ENCODE measurements around the gene ATP6V0A4.

The ATP6V0A4 gene

DNA sequence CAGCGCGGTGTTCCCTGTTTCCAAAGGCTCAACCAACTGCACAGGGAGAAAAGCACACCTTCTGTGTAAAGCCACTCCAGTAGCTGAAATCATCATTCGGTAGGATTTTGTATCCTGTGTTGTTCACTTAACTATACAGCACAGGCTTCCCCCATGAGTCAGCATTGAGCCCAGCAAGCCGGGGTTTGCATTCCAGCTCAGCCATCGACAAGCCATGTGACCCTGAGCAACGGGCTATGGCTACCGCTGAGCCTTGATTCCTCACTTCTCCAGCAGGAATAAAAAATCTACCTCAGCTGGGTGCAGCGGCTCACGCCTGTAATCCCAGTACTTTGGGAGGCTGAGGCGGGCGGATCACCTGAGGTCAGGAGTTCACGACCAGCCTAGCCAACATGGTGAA, 44.1 kb upstream of the ATP6V0A4 start:
- Histone ChIP-seq H3K27me3 (ENCODE audit: insufficient read depth, low read length) (no peaks in the 10 kb centered on the region), H2AFZ (ENCODE audit: low read length) (no peak overlapping the region), H3K9me2 (ENCODE audit: low read depth, low read length) (no peaks in the 10 kb centered on the region), H3K4me2 (ENCODE audit: low read length) (no peak overlapping the region), H3K4me3 (ENCODE audit: low read depth, low read length, poor library complexity, severe bottlenecking) (no peak overlapping the region), H3K9ac (ENCODE audit: low read length) (no peak overlapping the region), H3K4me1 (ENCODE audit: insufficient read depth, low read length, severe bottlenecking) (no peaks in the 10 kb centered on the region), H3K36me3 (ENCODE audit: insufficient read depth, low read length) (no peaks in the 10 kb centered on the region), H4K20me1 (ENCODE audit: insufficient read depth, low read length) (no peaks in the 10 kb centered on the region), H3F3A (ENCODE audit: insufficient read depth, low read length) (no peaks in the 10 kb centered on the region), H3K27ac (ENCODE audit: low read depth, low read length, poor library complexity, severe bottlenecking) (no peak overlapping the region), H3K9me3 (ENCODE audit: low read length) (no peaks in the 10 kb centered on the region), H3K79me2 (ENCODE audit: insufficient read depth, low read length) (no peaks in the 10 kb centered on the region)
- no peak for TF ChIP-seq EZH2 (IDR thresholded peaks at IDR 0.05; ENCODE audit: borderline replicate concordance, low read length)
- TF ChIP-seq, protein P1, sequence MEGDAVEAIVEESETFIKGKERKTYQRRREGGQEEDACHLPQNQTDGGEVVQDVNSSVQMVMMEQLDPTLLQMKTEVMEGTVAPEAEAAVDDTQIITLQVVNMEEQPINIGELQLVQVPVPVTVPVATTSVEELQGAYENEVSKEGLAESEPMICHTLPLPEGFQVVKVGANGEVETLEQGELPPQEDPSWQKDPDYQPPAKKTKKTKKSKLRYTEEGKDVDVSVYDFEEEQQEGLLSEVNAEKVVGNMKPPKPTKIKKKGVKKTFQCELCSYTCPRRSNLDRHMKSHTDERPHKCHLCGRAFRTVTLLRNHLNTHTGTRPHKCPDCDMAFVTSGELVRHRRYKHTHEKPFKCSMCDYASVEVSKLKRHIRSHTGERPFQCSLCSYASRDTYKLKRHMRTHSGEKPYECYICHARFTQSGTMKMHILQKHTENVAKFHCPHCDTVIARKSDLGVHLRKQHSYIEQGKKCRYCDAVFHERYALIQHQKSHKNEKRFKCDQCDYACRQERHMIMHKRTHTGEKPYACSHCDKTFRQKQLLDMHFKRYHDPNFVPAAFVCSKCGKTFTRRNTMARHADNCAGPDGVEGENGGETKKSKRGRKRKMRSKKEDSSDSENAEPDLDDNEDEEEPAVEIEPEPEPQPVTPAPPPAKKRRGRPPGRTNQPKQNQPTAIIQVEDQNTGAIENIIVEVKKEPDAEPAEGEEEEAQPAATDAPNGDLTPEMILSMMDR (IDR thresholded peaks at IDR 0.05; ENCODE audit: low read length) = no peak

DNA sequence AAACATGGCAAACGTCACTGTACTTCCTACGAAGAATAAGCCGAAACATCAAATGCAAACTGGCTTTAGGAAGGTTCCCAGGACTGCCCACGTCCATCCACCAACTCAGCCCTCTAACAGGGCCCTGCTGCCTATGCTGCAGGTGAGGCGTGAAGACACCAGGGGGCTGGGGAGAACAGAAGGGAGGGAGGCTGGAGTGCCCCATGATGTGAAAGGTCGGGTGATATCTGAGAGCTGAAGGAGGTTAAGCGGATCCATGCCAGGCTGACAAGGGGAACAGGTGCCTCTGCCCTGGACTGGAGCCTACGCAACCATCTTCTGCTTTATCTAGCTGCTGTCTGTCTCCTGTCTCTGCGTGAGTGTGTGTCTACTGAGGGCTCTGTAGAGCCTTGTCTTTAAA, 40.2 kb upstream of the ATP6V0A4 start:
- Histone ChIP-seq H3K9me2 (ENCODE audit: low read depth, low read length) (no peaks in the 10 kb centered on the region), H3K27me3 (ENCODE audit: insufficient read depth, low read length) (no peaks in the 10 kb centered on the region), H3K4me2 (ENCODE audit: low read length) (no peak overlapping the region), H3K4me1 (ENCODE audit: insufficient read depth, low read length, severe bottlenecking) (no peaks in the 10 kb centered on the region), H3K9ac (ENCODE audit: low read length) (no peak overlapping the region), H3K36me3 (ENCODE audit: insufficient read depth, low read length) (no peaks in the 10 kb centered on the region), H3K4me3 (ENCODE audit: low read depth, low read length, poor library complexity, severe bottlenecking) (no peak overlapping the region), H3K9me3 (ENCODE audit: low read length) (no peaks in the 10 kb centered on the region), H3K79me2 (ENCODE audit: insufficient read depth, low read length) (no peaks in the 10 kb centered on the region), H3K27ac (ENCODE audit: low read depth, low read length, poor library complexity, severe bottlenecking) (no peak overlapping the region), H4K20me1 (ENCODE audit: insufficient read depth, low read length) (no peaks in the 10 kb centered on the region), H3F3A (ENCODE audit: insufficient read depth, low read length) (no peaks in the 10 kb centered on the region), H2AFZ (ENCODE audit: low read length) (no peak overlapping the region)
- TF ChIP-seq EZH2 (IDR thresholded peaks at IDR 0.05; ENCODE audit: borderline replicate concordance, low read length) = no peak
- TF ChIP-seq, protein P1 (IDR thresholded peaks at IDR 0.05; ENCODE audit: low read length) = no peak

DNA sequence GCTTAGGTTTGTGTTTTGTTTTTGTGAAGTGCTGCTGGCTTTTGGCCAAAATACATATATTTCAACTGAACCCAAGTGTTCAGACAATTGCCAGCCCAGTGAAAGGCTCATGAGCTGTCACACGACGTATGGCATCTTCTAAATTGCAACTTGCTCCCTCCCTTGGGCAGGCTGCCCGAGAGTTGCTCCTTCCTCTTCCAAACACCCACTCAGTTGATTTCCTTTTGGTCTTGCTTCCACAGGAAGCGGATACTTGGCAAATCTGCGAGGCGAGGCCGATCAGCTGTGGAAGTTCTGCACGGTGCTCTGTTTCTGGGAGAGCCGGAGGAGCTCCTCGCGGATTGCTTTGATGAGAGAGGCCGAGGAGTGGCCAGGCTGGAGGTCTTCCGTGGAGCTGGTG, 39.6 kb upstream of the ATP6V0A4 start:
- Histone ChIP-seq H3K9me2 (ENCODE audit: low read depth, low read length) (no peaks in the 10 kb centered on the region), H3F3A (ENCODE audit: insufficient read depth, low read length) (no peaks in the 10 kb centered on the region), H3K4me2 (ENCODE audit: low read length) (no peak overlapping the region), H2AFZ (ENCODE audit: low read length) (no peak overlapping the region), H4K20me1 (ENCODE audit: insufficient read depth, low read length) (no peaks in the 10 kb centered on the region), H3K27ac (ENCODE audit: low read depth, low read length, poor library complexity, severe bottlenecking) (no peak overlapping the region), H3K79me2 (ENCODE audit: insufficient read depth, low read length) (no peaks in the 10 kb centered on the region), H3K4me3 (ENCODE audit: low read depth, low read length, poor library complexity, severe bottlenecking) (no peak overlapping the region), H3K4me1 (ENCODE audit: insufficient read depth, low read length, severe bottlenecking) (no peaks in the 10 kb centered on the region), H3K27me3 (ENCODE audit: insufficient read depth, low read length) (no peaks in the 10 kb centered on the region), H3K9me3 (ENCODE audit: low read length) (no peaks in the 10 kb centered on the region), H3K36me3 (ENCODE audit: insufficient read depth, low read length) (no peaks in the 10 kb centered on the region), H3K9ac (ENCODE audit: low read length) (no peak overlapping the region)
- no peak for TF ChIP-seq EZH2 (IDR thresholded peaks at IDR 0.05; ENCODE audit: borderline replicate concordance, low read length)
- TF ChIP-seq, protein P1 (IDR thresholded peaks at IDR 0.05; ENCODE audit: low read length) = no peak
